Activated CD8-positive, alpha-beta memory T cell treated with anti-CD3 and anti-CD28 coated beads, Interleukin-2, amount 50 U/mL, for 24 hours (primary cell): ENCODE measurements around the gene LRRC52.
"Not testable (repeated sequence)": the region's sequence is repeated elsewhere in the genome, so short reads cannot be mapped to it uniquely, and the experiment has no call there.

Experiments used
- DNase-seq: peaks from one replicate; pipeline ENCODE4 v3.0.0-alpha.2; 2020; ENCODE audit errors: extremely low read depth

Gene LRRC52

GRCh38 chr1:165580931-165581871, 37.4 kb downstream of the LRRC52 start:
- DNase-seq = no peak

GRCh38 chr1:165581926-165582325, 38.1 kb downstream of the LRRC52 start:
- DNase-seq = no peak

- DNase-seq = no peak
Observed at GRCh38 chr1:165586398-165586797, 42.6 kb downstream of the LRRC52 start.

GRCh38 chr1:165591391-165591790, 47.6 kb downstream of the LRRC52 start:
- DNase-seq = not testable (repeated sequence)

- peak; percentile 45 for DNase-seq
Observed at GRCh38 chr1:165592945-165593823, 49.4 kb downstream of the LRRC52 start.

GRCh38 chr1:165595246-165595938, 51.6 kb downstream of the LRRC52 start:
- DNase-seq = no peak

- DNase-seq = peak; percentile 92
Observed at GRCh38 chr1:165597883-165598675, 54.3 kb downstream of the LRRC52 start.

- no peak for DNase-seq
Observed at GRCh38 chr1:165598676-165599059, 54.9 kb downstream of the LRRC52 start.

GRCh38 chr1:165600793-165601192, 57.0 kb downstream of the LRRC52 start:
- DNase-seq = no peak

- no peak for DNase-seq
Observed at GRCh38 chr1:165603810-165604209, 60.0 kb downstream of the LRRC52 start.

- no peak for DNase-seq
Observed at GRCh38 chr1:165605246-165605645, 61.4 kb downstream of the LRRC52 start.

GRCh38 chr1:165606676-165607075, 62.9 kb downstream of the LRRC52 start:
- DNase-seq = not testable (repeated sequence)

- DNase-seq = no peak
Observed at GRCh38 chr1:165610866-165611265, 67.1 kb downstream of the LRRC52 start.

- no peak for DNase-seq
Observed at GRCh38 chr1:165612062-165612461, 68.3 kb downstream of the LRRC52 start.
